NOMO-1 treated with DMSO at 0.1 percent for 48 hours (cell line): ENCODE measurements around the gene OR9A4.

Experiments
- DNase-seq: peaks from one replicate; lab custom pipeline; 2025; ENCODE audit not compliant: unreplicated experiment; lab: John Stamatoyannopoulos, UW

The OR9A4 gene

GRCh38 chr7:141945356-141945755 lies 29.2 kb downstream of the OR9A4 start:
- peak; percentile 83 for DNase-seq

DNA sequence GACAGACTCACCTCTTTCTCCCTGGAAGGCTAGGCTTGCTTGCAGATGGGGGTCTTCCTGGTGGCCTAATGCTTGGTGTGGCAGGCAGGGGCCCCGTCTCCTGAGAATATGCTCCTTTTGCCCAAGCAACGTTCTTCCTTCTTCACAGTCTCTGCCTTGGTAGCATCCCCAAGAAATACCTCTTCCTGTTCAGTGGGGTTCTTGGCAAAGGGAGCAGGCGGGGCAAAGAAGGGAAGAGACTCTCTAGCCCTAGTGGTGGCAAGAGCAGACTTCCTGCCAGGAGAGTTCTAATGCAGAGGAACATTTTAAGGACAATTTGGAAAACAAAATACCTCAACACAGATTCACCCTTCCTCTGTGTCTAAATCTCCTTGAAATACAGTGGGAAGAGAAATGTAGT lies 30.6 kb downstream of the OR9A4 start, which contains the start of gene CLEC5A:
Gene CLEC5A, minus strand, starts transcription at position 179 of the 400 bp plus-strand sequence. CDS start 682 bp downstream, outside the sequence.
- DNase-seq = no peak

- no peak for DNase-seq
Measured at GRCh38 chr7:141949021-141949420, 32.8 kb downstream of the OR9A4 start.

DNA sequence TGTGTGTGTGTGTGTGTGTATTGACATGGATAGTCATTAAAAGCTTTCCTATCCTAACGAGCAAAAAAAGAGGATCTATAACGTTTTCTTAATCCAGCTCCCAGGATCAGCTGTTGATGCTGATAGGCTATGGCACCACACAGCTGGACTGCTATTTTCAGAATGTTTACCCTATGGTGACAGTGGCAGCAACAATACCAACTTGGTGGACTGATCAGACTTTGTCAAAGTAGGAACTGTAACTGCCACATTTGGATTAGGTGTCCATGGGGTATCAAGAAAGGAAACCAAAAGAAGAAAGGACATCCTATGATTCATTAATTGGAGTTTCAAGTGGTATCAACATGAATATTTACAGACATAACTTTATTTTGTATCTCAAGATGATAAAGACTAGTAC lies 33.3 kb downstream of the OR9A4 start:
- no peak for DNase-seq

- no peak for DNase-seq
Measured at GRCh38 chr7:141949911-141950310, 33.7 kb downstream of the OR9A4 start.

DNA sequence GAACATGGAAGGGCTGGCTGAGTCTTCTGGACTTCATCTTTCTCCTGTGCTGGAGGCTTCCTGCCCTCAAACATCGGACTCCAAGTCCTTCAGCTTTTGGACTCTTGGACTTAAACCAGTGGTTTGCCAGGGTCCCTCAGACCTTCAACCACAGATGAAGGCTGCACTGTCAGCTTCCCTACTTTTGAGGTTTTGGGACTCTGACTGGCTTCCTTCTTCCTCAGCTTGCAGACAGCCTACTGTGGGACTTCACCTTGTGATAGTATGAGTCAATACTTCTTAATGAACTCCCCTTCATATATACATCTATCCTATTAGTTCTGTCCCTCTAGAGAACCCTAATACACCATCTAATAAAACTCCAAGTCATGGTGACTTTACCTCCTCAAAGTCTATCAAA lies 34.6 kb downstream of the OR9A4 start:
- DNase-seq = no peak

- DNase-seq = no peak
Measured at GRCh38 chr7:141952461-141952860, 36.3 kb downstream of the OR9A4 start.

- DNase-seq = no peak
Measured at GRCh38 chr7:141954334-141954733, 38.1 kb downstream of the OR9A4 start.

- peak; percentile 89 for DNase-seq
Measured at GRCh38 chr7:141956084-141956483, 39.9 kb downstream of the OR9A4 start.

DNA sequence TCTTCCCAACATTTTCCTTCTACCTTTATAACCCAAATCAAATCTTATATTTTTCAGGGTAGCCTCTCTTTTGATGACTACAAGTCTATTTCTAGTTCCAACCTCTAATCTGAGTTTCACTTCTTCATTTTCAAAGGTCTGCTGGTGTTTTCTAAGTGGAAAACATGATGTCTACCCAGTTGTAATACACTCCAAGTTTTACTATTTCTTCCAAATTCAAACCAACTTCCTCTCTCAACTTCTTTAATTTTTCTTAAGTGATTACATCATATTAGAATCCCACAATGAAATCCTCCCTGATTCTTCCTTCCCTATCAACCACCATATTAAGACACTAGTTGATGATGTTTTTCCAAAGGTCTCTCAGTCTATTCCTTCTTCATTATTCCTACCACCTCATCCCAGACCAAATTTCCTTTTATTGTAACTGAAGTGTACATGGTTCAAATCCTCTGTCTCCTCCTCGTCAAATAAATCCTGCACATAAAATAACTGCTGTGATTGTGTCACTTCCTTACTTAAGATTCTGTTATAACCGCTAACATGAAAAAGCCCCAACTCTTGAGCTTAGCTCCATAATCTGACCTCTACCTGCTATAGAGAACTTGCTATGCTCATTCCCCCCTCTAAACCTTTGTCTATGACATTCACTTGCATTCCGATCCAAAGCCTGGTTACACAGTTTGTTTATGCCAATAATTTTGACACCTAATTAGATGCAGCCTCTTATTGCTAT lies 44.7 kb downstream of the OR9A4 start:
- DNase-seq = peak; percentile 88
